Measurements from ENCODE around the gene CDAN1. TPM values are rescaled to one million over a fixed set of nuclear protein-coding genes. Genes with fewer than 3 reads are reported as not detected.
A peak's percentile ranks its signal among the peaks of the same experiment; 100 is the strongest.

Gene CDAN1
- total RNA-seq, 1 donor from 2014 or later = 29.9 TPM

DNA sequence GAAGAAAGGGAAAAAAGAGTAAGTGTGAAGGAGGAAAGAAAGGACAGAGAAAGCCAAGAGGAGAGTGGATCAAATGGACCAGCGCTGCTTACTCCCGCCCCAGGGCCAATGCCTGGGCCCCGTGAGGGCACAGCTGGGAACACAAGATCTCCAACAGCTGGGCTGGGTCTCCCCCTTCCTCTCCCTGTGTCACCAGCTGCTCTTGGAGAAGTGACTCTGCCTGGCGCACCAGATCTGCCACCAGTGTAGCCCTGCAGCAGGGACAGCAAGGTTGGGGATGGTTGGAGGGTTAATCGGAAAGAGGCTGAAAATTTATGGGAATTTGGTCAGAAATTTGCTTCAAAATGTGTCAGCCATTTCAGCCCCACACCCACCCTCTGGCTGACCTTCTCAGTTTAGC lies 8.4 kb downstream of the CDAN1 start:
- TF ChIP-seq, protein P1, sequence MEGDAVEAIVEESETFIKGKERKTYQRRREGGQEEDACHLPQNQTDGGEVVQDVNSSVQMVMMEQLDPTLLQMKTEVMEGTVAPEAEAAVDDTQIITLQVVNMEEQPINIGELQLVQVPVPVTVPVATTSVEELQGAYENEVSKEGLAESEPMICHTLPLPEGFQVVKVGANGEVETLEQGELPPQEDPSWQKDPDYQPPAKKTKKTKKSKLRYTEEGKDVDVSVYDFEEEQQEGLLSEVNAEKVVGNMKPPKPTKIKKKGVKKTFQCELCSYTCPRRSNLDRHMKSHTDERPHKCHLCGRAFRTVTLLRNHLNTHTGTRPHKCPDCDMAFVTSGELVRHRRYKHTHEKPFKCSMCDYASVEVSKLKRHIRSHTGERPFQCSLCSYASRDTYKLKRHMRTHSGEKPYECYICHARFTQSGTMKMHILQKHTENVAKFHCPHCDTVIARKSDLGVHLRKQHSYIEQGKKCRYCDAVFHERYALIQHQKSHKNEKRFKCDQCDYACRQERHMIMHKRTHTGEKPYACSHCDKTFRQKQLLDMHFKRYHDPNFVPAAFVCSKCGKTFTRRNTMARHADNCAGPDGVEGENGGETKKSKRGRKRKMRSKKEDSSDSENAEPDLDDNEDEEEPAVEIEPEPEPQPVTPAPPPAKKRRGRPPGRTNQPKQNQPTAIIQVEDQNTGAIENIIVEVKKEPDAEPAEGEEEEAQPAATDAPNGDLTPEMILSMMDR (IDR thresholded peaks at IDR 0.05; ENCODE audit: unreplicated experiment) = no peak
- peaks cover 59% of the 10 kb centered on the region for H3K36me3 Mint-ChIP-seq (ENCODE audit: low read depth, unreplicated experiment)
- no peaks in the 10 kb centered on the region for H3K9me3 Mint-ChIP-seq (ENCODE audit: unreplicated experiment)
- no peaks in the 10 kb centered on the region for H3K4me1 Mint-ChIP-seq (ENCODE audit: unreplicated experiment)
- no peak overlapping the region for H3K27ac Mint-ChIP-seq (ENCODE audit: unreplicated experiment)
- H3K27me3 Mint-ChIP-seq (ENCODE audit: unreplicated experiment) = peaks cover 6% of the 10 kb centered on the region
- H3K4me3 Mint-ChIP-seq (ENCODE audit: unreplicated experiment) = peak overlapping the region; percentile 57
- DNase-seq (ENCODE audit: low spot score) = no peak

DNA sequence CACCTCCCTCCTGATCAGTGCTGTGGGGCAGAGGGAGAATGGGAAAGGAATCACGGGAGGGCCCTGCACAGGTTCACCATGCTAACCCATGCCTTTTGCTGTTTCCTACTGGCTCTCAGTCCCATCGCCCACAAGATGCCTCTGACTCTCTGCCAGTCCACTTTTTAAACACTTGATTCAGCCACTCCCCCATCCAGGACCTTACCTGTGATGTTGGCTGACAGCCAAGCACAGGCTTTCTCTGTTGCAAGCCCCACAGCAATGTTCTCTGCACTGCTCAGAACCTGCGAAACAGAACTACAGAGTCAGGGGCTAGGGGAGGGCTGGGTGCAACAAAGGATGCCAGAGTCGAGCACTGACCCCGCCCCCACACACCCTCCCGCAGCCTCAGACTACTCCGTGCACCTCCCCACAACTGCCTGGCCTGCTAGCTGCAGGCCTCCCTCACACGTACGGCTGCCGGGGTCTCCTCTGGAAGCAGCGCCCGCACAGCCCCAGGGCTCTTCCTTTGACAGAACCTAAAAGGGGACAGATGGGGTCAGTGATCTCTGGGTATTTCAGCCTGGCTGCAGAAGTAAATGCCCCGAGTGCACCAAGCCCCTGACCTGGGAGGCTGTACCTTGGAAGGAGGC lies 9.1 kb downstream of the CDAN1 start:
- TF ChIP-seq, protein P1 (IDR thresholded peaks at IDR 0.05; ENCODE audit: unreplicated experiment) = no peak
- no peak for DNase-seq (ENCODE audit: low spot score)
- H3K9me3 Mint-ChIP-seq (ENCODE audit: unreplicated experiment) = no peaks in the 10 kb centered on the region
- H3K4me3 Mint-ChIP-seq (ENCODE audit: unreplicated experiment) = no peak overlapping the region
- H3K27me3 Mint-ChIP-seq (ENCODE audit: unreplicated experiment) = peaks cover 3% of the 10 kb centered on the region
- H3K27ac Mint-ChIP-seq (ENCODE audit: unreplicated experiment) = no peak overlapping the region
- no peaks in the 10 kb centered on the region for H3K4me1 Mint-ChIP-seq (ENCODE audit: unreplicated experiment)
- H3K36me3 Mint-ChIP-seq (ENCODE audit: low read depth, unreplicated experiment) = peaks cover 55% of the 10 kb centered on the region

GRCh38 chr15:42726114-42726513 lies 10.8 kb downstream of the CDAN1 start:
- H3K4me1 Mint-ChIP-seq (ENCODE audit: unreplicated experiment) = no peaks in the 10 kb centered on the region
- no peak overlapping the region for H3K27ac Mint-ChIP-seq (ENCODE audit: unreplicated experiment)
- H3K9me3 Mint-ChIP-seq (ENCODE audit: unreplicated experiment) = no peaks in the 10 kb centered on the region
- TF ChIP-seq, protein P1 (IDR thresholded peaks at IDR 0.05; ENCODE audit: unreplicated experiment) = no peak
- peaks cover 37% of the 10 kb centered on the region for H3K36me3 Mint-ChIP-seq (ENCODE audit: low read depth, unreplicated experiment)
- no peak for DNase-seq (ENCODE audit: low spot score)
- H3K4me3 Mint-ChIP-seq (ENCODE audit: unreplicated experiment) = no peak overlapping the region
- peaks cover under 1% of the 10 kb centered on the region for H3K27me3 Mint-ChIP-seq (ENCODE audit: unreplicated experiment)

DNA sequence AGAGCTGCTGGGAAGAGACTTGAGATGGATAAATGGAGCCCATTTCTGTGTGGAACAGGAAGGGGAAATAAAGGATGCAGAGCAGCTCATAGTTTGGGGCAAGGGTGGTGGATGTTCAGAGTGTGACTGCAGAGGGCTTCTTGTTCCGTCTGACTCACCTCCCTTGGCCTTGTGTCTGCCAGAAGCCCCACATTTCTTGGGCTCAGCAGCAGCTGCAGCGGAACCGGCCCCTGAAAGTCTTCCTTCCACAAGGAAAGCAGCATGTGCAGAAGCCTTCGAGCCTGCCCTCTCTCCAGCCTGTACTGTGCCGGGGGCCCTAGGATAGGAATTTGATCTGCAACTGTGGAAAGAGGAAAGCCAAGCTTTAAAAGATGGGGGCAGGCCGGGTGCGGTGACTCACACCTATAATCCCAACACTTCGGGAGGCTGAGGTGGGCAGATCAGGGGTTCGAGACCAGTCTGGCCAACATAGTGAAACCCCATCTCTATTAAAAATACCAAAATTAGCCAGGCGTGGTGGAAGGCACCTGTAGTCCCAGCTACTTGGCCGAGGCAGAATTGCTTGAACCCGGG lies 11.5 kb downstream of the CDAN1 start:
- no peak for DNase-seq (ENCODE audit: low spot score)
- TF ChIP-seq, protein P1 (IDR thresholded peaks at IDR 0.05; ENCODE audit: unreplicated experiment) = no peak
- H3K4me1 Mint-ChIP-seq (ENCODE audit: unreplicated experiment) = no peaks in the 10 kb centered on the region
- peaks cover under 1% of the 10 kb centered on the region for H3K27me3 Mint-ChIP-seq (ENCODE audit: unreplicated experiment)
- peaks cover 35% of the 10 kb centered on the region for H3K36me3 Mint-ChIP-seq (ENCODE audit: low read depth, unreplicated experiment)
- no peaks in the 10 kb centered on the region for H3K9me3 Mint-ChIP-seq (ENCODE audit: unreplicated experiment)
- H3K27ac Mint-ChIP-seq (ENCODE audit: unreplicated experiment) = no peak overlapping the region
- peak overlapping the region; percentile 63 for H3K4me3 Mint-ChIP-seq (ENCODE audit: unreplicated experiment)

DNA sequence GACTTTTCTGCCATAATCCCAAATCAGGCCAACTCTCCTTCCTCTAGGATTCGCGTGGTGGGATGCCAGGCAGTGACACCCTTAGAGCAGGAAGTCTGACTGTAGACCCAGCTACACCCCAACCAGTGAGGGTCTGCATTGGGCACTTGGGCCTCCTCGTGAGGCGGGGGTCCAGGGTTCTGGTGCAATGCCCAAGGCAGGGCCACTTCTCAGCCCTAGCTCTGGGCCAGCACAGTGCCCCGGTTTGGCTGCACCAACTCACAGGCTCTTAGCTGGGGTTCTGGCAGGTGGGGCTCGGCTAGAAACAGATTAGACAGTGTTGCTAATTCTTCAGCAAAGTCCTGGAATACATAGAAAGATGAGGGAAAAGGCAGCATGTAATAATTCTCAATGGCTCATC lies 12.7 kb downstream of the CDAN1 start:
- DNase-seq (ENCODE audit: low spot score) = no peak
- TF ChIP-seq, protein P1 (IDR thresholded peaks at IDR 0.05; ENCODE audit: unreplicated experiment) = no peak
- no peak overlapping the region for H3K4me3 Mint-ChIP-seq (ENCODE audit: unreplicated experiment)
- H3K4me1 Mint-ChIP-seq (ENCODE audit: unreplicated experiment) = no peaks in the 10 kb centered on the region
- H3K9me3 Mint-ChIP-seq (ENCODE audit: unreplicated experiment) = no peaks in the 10 kb centered on the region
- peaks cover 47% of the 10 kb centered on the region for H3K36me3 Mint-ChIP-seq (ENCODE audit: low read depth, unreplicated experiment)
- no peak overlapping the region for H3K27ac Mint-ChIP-seq (ENCODE audit: unreplicated experiment)
- peaks cover 4% of the 10 kb centered on the region for H3K27me3 Mint-ChIP-seq (ENCODE audit: unreplicated experiment)
